GM04504 (cell line): ENCODE measurements around the gene PNMA3.
"Not testable (repeated sequence)": the region's sequence is repeated elsewhere in the genome, so short reads cannot be mapped to it uniquely, and the experiment has no call there.

Experiments
- DNase-seq: peaks from one replicate; pipeline ENCODE4 v3.0.0-alpha.2; 2012; ENCODE audit warnings: low read depth

Gene PNMA3, protein sequence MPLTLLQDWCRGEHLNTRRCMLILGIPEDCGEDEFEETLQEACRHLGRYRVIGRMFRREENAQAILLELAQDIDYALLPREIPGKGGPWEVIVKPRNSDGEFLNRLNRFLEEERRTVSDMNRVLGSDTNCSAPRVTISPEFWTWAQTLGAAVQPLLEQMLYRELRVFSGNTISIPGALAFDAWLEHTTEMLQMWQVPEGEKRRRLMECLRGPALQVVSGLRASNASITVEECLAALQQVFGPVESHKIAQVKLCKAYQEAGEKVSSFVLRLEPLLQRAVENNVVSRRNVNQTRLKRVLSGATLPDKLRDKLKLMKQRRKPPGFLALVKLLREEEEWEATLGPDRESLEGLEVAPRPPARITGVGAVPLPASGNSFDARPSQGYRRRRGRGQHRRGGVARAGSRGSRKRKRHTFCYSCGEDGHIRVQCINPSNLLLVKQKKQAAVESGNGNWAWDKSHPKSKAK

DNA sequence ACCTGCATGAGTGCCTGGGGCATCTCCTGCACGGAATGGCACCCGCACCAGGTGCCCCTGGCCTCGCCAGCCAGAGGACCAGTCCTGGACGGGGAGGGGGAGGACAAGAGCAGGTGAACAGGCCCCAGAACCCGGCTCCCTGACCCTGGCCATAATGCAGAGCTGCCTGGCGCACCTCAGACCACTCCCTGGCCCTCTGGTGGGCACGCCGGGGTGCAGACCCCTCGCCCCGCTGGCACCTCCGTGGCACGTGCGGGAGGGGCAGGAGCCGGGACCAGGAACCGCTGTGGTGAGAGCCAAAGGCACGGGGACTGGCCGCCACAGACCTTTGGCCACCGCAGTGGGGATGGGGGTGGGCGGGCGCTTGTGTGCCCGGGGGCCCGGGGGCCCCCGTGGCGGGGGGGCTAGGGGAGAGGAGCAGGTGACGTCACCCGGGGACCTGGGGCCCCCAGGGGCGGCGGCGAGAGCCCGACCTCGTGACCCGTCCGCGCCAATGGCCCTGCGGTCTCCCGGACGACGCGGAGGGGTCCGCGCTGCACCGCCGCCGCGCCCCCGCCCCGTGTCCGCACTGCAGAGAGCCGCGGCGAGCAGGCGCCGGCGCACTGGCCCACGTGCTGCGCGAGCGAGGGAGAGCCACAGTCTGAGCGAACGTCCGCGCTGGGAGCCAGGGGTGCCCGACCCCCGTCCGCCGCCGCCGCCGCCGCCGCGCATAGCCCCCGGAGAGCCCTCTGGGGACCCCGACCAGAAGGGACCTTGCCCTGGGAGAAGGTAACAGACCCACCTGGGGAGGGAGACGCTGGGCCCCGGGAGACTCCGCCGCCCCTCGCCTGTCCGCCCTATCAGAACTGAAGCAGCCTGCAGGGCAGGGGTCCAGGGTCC lies at the start of gene PNMA3:
Gene PNMA3 (plus strand): TSS at position 600 of the 879 bp plus-strand sequence. CDS start 586 bp downstream, outside the sequence.
- no peak for DNase-seq

DNA sequence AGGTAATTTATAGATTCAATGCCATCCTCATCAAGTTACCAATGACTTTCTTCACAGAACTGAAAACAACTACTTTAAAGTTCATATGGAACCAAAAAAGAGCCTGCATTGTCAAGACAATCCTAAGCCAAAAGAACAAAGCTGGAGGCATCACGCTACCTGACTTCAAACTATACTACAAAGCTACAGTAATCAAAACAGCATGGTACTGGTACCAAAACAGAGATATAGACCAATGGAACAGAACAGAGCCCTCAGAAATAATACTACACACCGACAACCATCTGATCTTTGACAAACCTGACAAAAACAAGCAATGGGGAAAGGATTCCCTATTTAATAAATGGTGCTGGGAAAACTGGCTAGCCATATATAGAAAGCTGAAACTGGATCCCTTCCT lies 39.1 kb upstream of the PNMA3 start:
- DNase-seq: not testable (repeated sequence)

DNA sequence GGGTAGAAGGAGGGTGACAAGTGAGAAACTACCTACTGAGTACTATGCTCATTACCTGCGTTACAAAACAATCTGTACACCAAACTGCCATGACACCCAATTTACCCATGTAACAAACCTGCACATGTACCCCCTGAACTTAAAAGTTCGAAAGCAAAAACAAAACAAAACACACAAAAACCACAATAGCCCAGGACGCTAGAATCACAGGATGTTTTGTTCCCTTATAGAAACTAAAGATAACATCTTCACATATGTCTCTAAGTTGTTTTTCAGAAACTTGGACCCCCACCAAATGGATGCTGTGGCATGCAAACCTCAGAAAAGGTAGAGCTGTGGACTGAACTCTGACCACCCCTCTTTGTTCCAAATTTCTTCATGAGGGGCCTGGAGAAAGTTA lies 37.1 kb upstream of the PNMA3 start:
- DNase-seq: no peak

DNA sequence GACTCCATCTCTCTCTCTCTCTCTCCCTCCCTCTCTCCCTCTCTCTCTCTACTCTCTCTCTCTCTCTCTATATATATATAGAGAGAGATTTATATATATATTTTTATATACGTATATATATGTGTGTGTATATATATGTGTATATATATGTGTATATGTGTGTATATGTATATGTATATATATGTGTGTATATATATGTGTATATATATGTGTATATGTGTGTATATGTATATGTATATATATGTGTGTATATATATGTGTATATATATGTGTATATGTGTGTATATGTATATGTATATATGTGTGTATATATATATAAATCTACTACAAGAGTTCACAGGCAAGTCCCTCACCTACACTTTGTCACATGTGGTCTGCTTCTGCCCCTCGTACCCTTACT lies 29.8 kb upstream of the PNMA3 start:
- not testable (repeated sequence) for DNase-seq

DNA sequence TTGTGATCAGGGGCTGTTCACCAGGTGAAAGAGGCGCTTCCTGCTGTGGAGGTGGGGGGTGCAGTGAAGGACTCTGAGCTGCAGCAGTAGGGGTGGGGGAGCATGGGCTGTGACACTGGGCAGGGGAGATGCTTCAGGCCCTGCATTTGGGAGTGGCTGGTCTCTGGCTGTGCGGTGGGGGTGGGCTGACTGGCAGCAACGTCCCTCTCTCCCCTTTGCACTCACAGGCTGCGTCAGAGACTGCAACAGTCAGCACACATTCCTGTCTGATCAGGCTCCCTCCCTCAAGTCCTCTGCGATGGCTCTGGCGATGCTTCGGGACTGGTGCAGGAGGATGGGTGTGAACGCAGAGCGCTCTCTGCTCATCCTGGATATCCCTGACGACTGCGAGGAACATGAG lies 27.8 kb upstream of the PNMA3 start:
- DNase-seq: not testable (repeated sequence)

DNA sequence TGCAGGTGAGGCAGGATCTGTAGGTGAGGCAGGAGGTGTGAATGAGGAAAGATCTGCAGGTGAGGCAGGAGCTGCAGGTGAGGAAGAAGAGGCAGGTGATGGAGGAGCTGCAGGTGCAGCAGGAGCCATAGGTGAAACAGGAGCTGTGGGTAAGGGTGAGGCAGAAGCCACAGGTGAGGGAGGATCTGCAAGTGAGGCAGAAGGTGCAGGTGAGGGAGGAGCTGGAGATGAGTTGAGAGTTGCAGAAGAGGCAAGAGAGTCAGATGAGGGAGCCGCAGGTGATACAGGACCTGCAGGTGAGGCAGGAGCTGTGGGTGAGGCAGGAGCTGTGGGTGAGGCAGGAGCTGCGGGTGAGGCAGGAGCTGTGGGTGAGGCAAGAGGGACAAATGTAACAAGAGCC lies 27.1 kb upstream of the PNMA3 start:
- no peak for DNase-seq

DNA sequence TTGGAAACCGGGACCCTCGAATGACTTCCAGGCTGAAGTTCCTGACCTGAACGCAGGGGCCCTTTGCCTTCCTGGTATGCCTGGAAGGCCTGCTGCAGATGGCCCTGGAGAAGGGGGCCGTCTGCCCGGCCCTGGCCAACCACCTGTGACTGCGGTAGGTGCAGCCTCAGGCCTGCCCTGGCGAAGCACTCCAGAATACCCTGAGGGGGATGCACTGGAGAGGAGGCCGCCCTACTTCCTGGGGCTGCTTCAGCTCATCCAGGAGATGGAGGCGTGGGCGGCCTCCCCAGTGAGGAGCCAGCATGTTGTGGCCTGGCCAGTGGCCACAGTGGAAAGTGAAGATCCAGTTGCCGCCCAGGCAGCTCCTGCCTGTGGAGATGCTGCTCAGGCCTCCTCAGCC lies 26.4 kb upstream of the PNMA3 start:
- no peak for DNase-seq

DNA sequence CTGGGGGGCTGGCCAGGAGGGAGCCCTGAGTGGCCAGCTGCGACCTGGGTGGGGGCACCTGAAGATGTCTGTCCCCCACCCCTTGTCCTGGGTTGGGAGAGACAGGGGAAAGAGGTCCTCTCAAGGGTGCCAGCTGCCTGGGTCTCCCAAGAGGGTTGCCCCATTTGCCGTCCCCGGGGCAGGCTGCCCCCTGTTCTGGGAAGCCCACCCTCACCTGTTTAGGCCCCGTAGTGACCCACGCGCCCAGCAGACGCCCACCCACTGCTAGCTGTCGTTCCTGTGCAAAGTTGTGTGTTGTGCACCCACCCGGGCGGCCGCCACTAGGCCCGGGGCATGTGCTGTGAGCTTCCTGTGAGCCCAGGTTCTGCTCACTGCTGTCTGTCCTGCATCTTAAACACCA lies 25.5 kb upstream of the PNMA3 start:
- DNase-seq: no peak

DNA sequence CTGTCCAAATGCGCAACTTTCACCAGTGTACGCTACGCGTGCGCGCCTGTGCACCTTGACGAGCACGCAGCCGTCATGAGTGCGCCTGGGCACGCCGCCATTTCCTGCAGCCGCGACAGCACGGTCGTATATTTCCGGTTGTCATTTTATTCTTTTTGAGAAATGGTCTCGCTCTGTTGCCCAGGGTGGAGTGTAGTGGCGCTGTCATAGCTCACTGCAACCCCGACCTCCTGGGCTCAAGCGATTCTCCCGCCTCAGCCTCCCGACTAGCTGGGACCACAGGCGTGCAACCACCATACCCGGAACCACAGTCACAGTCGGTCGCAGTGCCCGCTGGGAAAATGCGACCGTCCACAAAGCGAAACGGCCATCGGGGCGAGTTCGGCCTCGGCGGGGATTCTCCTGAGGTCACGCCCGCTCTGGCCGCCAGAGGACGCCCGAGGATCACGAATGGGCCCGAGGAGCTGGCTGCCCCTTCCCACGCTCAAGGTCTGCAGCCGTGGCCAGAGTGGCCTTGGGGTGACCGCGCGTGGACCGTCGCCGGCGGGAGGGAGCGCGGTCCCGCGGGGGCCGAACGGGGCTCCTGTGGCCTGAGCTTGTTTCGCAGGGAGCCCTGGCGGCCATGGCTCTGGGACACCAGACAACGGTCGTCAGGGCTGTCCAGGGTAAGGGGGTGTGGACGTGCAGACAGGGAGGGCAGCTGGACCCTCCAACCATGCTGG lies 23.7 kb upstream of the PNMA3 start:
- peak; percentile 14 for DNase-seq

DNA sequence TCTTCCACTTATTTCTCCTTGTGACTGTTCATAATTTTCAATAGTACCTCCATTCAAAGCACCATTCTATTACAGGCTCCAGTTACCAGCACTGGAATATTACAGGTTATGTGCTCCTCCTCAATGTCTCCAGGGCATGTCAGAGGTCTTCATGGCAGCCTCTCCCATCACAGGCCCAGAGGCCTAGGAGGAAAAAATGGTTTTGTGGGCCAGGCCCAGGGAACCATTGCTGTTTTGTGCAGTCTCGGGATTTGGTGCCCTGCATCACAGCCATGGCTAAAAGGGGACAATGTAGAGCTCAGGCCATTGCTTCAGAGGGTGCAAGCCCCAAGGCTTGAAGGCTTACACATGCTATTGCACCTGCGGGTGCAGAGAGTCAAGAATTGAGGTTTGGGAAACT lies 7.2 kb upstream of the PNMA3 start:
- DNase-seq: no peak

DNA sequence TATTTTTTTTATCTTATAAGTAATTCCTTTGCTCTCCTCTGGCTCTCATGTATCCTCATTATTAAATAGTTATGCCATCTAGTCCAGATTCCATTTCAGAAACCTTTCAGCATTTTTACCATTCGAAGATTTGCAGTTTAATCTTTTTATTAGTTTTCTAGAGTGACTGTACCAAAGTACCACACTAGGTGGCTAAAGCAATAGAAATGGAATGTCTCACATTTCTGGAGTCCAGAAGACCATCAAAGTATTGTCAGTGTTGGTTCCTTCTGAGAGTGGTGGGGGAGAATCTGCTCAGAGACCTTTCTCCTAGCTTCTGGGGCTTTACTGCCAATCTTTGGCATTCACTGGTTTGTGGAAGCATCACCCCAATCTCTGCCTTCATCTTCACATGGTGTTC lies 3.7 kb upstream of the PNMA3 start:
- no peak for DNase-seq

DNA sequence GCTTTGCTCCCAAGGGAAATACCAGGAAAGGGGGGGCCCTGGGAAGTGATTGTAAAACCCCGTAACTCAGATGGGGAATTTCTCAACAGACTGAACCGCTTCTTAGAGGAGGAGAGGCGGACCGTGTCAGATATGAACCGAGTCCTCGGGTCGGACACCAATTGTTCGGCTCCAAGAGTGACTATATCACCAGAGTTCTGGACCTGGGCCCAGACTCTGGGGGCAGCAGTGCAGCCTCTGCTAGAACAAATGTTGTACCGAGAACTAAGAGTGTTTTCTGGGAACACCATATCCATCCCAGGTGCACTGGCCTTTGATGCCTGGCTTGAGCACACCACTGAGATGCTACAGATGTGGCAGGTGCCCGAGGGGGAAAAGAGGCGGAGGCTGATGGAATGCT lies 1.0 kb downstream of the PNMA3 start:
- DNase-seq: no peak

DNA sequence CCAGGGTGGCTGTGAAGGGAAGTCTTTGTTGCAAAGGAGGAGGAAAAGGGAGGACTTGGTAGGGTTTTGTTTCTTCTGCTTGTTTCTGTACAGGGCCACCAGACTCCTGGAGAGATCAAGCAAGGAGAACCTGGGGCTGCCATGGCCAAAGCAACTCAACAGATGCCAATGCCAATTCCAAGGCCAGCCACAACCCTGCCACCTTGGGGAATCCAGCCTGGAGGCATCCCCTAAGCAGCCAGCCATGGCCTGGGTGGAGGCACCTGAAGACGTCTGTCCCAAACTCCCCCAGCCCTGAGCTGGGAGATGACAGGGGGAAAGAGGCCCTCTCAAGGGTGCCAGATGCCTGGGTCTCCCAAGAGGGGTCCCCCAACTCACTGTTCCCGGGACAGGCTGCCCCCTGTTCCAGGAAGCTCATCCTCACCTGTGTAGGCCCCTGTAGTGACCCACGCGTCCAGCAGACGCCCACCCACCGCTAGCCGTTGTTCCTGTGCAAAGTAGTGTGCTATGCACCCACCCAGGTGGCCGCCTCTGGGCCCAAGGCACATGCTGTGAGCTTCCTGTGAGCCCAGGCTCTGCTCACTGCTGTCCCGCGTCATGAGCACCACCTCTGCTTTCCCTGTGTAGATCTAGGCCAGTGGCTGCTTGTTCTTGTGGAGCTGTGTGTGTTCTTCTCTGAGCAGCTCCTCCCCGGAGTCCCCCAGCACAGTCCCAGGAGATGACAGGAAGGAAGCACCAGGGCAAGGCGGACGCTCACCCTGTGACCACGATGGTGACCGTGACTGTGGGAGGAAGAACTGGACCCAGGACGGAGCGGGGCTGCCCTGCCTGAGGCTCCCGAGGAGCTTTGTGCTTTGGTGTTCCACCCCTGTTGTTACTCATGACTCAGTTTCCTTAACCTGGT lies 3.2 kb downstream of the PNMA3 start:
- no peak for DNase-seq

DNA sequence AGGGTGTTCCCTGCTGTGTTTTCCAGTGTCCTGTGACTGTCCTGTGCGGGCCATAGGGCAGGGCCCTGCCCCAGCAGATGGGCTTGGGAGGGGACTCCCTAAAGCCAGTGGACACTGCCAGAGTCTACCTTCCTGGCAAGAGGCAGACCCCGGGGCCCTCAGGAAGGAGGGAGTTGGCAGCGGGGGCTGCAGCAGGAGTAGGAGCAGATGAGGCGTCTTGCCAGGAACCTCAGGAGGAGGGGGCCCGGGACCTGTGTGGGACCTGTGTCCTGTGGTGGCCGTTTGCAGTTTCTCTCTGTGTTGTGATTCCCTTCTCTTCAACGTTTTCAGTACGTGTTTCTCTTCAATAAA lies 3.8 kb downstream of the PNMA3 start:
- no peak for DNase-seq

DNA sequence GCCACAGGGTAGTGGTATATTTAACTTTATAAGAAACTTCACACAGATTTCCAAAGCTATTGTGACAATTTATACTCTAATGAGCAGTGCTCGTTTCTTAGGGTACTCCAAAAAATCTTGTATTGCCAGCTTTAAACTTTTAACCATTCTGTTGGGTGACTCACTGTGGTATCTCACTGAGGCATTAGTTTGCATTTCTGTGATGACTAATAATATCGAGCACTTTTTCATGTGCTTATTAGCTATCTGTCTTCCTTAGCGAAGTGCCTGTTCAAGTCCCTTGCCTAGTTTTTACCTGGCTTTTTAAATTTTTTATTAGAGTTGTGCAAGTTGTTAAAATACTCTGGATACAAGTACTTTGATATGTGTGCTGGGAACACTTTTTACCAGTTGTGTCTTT lies 5.5 kb downstream of the PNMA3 start:
- peak; percentile 4 for DNase-seq

DNA sequence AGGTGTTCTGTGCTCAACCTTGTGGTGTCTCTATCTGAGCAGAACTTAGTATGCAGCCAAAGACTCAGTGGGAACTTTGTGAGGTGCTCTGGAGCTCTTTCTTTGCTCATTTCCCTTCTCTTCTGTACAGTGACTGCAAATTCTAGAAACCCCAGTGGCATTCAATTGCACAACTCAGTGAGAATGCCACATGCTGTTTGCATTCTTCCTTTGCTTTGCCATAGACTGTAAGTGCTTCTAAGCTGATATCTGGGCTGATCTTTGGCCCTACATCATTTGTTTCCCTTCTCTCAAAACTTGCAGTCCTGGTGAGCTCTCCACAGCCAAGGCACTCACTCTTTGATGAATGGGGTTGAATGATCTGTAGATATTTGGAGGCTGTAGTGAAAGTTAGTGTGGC lies 7.0 kb downstream of the PNMA3 start:
- peak; percentile 5 for DNase-seq

DNA sequence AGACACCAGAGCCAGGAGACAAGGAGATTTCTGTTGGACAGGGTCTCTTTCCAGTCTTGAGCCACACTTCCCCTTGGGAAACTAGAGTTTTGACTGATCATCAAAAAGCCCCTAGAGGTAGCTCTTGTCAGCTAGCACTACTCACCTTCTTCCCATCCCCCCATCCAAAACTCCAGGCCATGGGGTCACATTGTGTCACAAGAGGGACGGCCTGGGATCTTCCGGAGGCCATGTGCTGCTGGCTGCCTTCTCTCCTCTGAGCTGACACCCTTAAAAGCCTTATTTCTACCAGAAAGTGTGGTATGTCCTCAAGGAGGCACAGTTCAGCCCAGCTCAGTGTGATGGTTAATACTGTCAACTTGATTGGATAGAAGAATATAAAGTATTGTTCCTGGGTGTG lies 7.8 kb downstream of the PNMA3 start:
- DNase-seq: no peak

DNA sequence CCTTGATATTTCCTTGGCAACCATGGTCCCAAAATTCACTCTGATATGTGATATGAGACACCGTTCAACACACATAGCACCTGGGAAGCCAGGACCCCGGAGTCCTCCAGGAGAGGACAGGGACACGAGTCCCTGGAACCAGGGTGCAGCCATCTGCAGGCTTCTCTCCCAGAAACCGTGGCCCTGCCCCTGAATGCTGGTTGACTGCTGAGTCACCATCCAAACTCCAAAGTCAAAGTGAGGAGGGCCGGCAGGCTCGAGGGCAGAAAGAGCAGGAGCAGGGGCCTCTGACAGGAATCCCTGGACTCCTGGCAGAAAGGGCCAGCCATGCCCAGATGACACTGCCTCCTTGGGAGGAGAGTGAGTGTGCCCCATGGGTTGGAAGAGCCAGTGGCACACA lies 9.1 kb downstream of the PNMA3 start:
- no peak for DNase-seq

DNA sequence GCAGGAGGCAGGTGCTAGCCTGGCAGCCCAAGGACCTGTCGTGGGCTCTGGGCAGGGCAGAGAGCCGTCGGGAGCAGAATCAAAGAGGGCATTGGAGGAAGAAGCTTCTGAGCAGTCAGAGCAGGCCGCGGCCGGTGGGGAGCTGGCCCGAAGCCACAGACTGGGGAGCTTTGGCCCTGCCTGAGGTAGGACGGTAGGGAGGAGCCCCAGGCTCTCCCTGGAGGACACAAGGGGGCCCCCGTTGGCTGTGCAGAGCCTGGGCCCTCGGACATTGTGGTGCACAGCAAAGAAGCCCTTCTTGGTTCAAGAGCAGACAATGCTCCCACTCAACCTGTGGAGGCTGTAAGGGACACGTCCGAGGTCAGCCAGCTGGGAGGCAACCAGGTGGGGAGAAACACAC lies 10.1 kb downstream of the PNMA3 start:
- not testable (repeated sequence) for DNase-seq

DNA sequence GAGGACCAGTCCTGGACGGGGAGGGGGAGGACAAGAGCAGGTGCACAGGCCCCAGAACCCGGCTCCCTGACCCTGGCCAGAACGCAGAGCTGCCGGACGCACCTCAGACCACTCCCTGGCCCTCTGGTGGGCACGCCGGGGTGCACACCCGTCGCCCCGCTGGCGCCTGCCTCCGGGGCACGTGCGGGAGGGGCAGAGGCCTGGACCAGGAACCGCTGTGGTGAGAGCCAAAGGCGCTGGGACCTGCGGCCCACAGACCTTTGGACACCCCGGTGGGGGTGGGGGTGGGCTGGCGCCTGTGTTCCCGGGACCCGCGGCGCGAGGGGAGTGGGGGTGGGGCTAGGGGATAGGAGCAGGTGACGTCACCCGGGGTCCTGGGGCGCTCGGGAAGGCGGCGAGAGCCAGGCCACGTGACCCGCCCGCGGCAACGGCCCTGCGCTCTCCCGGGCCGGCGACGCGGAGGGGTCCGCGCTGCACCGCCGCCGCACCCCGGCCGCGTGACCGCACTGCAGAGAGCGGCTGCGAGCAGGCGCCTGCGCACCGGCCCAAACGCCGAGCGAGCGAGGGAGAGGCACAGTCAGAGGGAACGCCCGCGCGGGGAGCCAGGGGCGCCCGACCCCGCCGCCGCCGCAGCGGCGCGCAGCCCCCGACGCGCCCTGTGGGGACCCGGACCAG lies 15.8 kb downstream of the PNMA3 start, which contains the start of gene PNMA6A:
Gene PNMA6A (plus strand): TSS at position 546 of the 675 bp plus-strand sequence. CDS start 609 bp downstream, outside the sequence.
- not testable (repeated sequence) for DNase-seq

DNA sequence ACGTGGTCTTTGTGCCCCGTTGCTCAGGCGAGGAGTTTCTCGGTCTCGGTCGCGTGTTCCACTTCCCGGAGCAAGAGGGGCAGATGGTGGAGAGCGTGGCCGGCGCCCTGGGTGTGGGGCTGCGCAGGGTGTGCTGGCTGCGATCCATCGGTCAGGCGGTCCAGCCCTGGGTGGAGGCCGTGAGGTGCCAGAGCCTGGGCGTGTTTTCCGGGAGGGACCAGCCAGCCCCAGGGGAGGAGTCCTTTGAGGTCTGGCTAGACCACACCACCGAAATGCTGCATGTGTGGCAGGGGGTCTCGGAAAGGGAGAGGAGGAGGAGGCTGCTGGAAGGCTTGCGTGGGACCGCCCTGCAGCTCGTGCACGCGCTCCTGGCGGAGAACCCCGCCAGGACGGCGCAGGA lies 17.1 kb downstream of the PNMA3 start:
- not testable (repeated sequence) for DNase-seq
